Measurements from ENCODE around the gene PPME1.

The PPME1 gene

DNA sequence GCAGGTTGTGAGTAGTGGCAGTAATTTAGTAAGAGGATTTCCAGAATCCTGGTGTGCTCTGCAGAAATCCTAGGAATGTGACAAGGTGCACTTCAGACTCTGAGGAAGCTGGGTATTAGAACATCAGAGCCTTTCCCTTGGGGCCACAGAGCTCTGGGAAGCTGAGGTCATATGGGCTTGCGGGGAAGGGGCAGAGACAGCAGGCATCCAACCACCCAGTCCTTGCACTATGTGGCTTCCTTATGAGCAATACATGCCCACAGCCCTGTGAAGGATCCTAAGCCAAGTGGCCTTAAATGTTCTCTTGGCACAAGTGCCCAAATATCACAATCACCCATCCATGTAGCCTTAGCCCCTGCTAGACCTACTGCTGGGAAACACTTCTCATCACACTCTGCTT lies 94.2 kb downstream of the PPME1 start:
- DNase-seq (ENCODE audit: extremely low read depth, low read depth) = no peak
- TF ChIP-seq, protein P1, sequence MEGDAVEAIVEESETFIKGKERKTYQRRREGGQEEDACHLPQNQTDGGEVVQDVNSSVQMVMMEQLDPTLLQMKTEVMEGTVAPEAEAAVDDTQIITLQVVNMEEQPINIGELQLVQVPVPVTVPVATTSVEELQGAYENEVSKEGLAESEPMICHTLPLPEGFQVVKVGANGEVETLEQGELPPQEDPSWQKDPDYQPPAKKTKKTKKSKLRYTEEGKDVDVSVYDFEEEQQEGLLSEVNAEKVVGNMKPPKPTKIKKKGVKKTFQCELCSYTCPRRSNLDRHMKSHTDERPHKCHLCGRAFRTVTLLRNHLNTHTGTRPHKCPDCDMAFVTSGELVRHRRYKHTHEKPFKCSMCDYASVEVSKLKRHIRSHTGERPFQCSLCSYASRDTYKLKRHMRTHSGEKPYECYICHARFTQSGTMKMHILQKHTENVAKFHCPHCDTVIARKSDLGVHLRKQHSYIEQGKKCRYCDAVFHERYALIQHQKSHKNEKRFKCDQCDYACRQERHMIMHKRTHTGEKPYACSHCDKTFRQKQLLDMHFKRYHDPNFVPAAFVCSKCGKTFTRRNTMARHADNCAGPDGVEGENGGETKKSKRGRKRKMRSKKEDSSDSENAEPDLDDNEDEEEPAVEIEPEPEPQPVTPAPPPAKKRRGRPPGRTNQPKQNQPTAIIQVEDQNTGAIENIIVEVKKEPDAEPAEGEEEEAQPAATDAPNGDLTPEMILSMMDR (IDR thresholded peaks at IDR 0.05; ENCODE audit: low read depth, low read length) = no peak

DNA sequence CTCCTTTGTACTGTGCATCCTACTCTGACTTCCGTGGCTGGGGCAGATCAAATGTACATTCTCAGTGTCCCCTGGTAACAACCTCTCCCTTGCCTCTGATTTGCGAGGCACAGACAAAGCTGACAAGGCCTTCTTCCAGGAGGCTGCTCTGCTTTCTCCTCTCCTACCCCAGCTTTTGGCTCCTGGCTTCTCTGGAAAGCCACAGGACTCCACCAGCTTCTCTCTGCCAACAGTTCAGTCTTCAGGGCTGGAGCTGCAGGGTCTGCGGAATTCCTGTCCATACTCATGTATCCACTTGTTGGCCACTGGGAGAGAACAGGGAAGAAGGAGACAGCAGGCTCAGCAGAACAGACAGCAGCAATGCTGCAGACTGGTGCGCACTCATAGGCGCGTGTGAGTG lies 95.9 kb downstream of the PPME1 start:
- TF ChIP-seq, protein P1 (IDR thresholded peaks at IDR 0.05; ENCODE audit: low read depth, low read length) = no peak
- no peak for DNase-seq (ENCODE audit: extremely low read depth, low read depth)

DNA sequence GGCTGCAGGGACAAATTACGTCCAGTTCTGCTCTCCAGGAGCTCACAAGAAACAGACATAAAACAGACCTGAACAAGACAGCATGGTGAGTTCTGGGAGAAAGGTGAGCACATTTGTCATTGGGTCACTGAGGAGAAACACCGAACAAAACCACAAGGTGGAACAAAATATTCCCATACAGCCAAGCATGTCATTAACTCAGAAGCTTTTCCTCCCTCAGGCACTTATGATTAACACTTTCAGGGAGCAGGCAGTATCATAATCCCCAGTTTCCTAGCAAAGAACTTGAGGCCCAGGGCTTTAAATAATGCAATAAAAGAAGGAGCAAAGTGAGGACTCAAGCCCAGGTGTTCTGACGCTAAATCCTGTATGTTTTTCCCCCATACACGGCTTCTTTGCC lies 97.4 kb downstream of the PPME1 start:
- TF ChIP-seq, protein P1 (IDR thresholded peaks at IDR 0.05; ENCODE audit: low read depth, low read length) = no peak
- no peak for DNase-seq (ENCODE audit: extremely low read depth, low read depth)

DNA sequence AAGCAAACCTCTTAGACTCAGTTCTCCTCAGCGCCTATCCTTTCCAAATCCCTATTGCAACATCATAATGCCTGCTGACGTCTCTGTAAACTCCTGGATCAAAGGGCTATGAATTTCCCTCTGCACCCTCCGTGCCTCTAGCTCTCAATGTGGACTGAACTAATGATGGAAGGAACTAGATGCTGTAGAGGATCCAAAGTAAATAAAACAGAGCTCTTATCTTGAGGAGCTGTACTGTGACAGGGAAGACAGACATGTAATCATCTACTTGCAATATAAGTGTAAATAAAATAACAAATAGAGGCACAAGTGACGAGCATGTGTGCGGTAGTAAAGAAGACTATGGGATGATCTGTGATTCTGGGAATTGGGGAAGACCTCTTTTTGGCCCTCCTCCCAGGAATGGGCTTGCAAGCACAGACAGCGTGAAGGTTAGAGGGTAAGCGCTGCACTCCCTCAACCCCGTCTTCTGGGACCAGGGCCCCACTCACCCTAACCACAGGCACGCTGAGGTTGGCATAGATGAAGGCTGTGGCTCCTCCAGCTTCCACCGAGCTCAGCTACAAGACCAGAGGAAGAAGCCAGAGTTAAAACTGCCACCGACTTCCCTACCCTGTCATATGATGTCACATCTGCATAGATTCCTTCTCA lies 98.2 kb downstream of the PPME1 start:
- DNase-seq (ENCODE audit: extremely low read depth, low read depth) = no peak
- TF ChIP-seq, protein P1 (IDR thresholded peaks at IDR 0.05; ENCODE audit: low read depth, low read length) = no peak

DNA sequence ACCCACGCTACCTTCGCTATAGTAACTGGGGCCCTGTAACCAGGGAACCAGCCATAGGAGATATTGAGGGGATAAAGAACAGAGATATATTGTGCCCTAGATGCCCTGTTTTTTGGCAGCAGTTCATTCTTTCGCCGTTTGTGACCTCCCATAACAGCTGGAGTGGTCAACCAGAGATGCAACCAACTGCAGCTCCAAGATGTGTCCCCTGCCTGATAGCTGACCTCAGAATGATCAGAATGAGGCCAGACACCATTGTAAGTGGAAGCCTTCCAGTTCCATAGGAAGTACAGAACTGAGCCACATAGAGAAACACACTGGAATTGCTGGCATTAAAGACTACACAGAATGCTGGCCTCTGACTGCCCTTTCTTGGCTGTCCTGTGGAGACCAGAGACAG lies 101.2 kb downstream of the PPME1 start:
- TF ChIP-seq, protein P1 (IDR thresholded peaks at IDR 0.05; ENCODE audit: low read depth, low read length) = no peak
- no peak for DNase-seq (ENCODE audit: extremely low read depth, low read depth)

DNA sequence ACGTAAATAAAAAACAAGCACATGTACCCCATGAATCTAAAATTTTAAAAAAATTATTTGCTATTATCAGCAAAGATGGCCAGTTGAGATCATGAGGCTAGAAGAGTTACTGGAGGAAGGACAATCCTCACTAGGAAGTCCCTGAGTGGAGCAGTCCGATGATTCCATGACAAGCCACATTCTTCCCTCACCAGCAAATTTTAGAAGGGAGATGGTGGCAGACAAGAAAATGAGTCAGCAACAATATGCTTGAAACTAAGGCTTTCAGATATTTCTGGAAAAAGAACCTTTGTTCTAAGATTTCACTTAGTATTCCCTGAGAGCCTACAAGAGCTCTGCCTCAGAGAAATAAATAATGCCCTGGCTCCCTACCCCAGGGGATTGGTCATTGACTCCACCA lies 105.5 kb downstream of the PPME1 start:
- no peak for DNase-seq (ENCODE audit: extremely low read depth, low read depth)
- TF ChIP-seq, protein P1 (IDR thresholded peaks at IDR 0.05; ENCODE audit: low read depth, low read length) = no peak

DNA sequence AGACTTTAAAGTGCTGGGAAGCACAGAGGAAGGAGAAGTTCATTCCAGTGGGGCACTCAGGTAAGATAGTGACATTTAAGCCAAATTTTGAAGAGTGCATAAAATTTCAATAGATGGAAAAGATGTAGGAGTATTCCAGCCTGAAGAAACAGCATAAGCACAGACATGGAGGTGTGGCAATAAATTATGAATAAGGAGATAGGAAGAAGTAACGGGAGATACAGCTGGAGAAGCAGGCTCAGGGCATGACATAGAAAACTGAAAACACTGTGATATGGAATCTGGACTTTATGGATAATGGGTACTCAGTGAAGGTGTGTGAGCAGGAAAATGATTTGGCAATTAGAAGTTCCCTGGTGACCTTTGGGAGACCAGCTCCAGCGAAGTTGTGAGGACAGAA lies 107.0 kb downstream of the PPME1 start:
- no peak for DNase-seq (ENCODE audit: extremely low read depth, low read depth)
- TF ChIP-seq, protein P1 (IDR thresholded peaks at IDR 0.05; ENCODE audit: low read depth, low read length) = no peak
